ENCODE data around the gene ADAM10. TPM values are rescaled to one million over a fixed set of nuclear protein-coding genes. Genes with fewer than 3 reads are reported as not detected.

Gene ADAM10
- total RNA-seq, 1 experiment from 2014 or later, result 474 TPM

DNA sequence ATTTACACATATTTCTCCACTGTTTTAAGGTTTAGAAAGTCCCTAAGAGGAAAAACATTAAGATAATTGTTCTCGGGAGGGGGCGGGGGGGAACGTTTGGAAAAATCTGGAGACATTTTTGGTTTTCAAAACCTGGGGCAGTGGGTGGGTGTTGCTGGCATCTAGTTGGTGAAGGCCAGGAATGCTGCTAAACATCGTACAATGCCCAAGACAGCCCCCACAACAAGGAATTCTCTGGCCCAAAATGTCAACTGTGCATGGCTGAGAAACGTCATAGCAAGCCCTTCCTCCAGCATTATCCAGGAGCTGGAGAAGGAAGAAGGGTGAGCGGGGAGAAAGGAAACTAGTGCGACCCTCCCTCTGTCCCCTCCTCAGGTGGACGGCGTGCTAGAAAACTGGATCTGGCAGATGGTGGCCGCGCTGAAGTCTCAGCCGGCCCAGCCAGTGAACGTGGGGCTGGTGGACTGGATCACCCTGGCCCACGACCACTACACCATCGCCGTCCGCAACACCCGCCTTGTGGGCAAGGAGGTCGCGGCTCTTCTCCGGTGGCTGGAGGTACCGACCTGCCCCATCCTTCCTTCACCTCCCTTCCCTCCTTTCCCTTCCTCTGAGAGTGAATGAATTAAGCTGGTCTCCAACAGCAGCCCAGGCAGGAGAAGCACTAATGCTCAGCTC, 208.0 kb downstream of the ADAM10 start:
- Mint-ChIP-seq H3K4me1 (ENCODE audit: low read depth, unreplicated experiment) (peaks cover 12% of the 10 kb centered on the region), H3K9me3 (ENCODE audit: low read depth, unreplicated experiment) (no peaks in the 10 kb centered on the region), H3K4me3 (ENCODE audit: low read depth, unreplicated experiment) (no peak overlapping the region), H3K27ac (ENCODE audit: unreplicated experiment) (no peak overlapping the region), H3K36me3 (ENCODE audit: insufficient read depth, unreplicated experiment) (peaks cover 2% of the 10 kb centered on the region), H3K27me3 (ENCODE audit: unreplicated experiment) (no peaks in the 10 kb centered on the region)
- intact Hi-C loops (cut with micrococcal nuclease; ENCODE audit: unreplicated experiment), result no loop called here
- DNase-seq, result no peak
- TF ChIP-seq, protein P1, sequence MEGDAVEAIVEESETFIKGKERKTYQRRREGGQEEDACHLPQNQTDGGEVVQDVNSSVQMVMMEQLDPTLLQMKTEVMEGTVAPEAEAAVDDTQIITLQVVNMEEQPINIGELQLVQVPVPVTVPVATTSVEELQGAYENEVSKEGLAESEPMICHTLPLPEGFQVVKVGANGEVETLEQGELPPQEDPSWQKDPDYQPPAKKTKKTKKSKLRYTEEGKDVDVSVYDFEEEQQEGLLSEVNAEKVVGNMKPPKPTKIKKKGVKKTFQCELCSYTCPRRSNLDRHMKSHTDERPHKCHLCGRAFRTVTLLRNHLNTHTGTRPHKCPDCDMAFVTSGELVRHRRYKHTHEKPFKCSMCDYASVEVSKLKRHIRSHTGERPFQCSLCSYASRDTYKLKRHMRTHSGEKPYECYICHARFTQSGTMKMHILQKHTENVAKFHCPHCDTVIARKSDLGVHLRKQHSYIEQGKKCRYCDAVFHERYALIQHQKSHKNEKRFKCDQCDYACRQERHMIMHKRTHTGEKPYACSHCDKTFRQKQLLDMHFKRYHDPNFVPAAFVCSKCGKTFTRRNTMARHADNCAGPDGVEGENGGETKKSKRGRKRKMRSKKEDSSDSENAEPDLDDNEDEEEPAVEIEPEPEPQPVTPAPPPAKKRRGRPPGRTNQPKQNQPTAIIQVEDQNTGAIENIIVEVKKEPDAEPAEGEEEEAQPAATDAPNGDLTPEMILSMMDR (IDR thresholded peaks at IDR 0.05; ENCODE audit: unreplicated experiment), result no peak
- CTCF ChIA-PET, result interaction anchor here (0.6 kb wide), 4 partner anchors 18 to 325 kb away, joined by 3 to 6 read pairs (median 4); no protein-coding TSS in a partner anchor
- no TSS peak for BruUV-seq (replicated peaks)

DNA sequence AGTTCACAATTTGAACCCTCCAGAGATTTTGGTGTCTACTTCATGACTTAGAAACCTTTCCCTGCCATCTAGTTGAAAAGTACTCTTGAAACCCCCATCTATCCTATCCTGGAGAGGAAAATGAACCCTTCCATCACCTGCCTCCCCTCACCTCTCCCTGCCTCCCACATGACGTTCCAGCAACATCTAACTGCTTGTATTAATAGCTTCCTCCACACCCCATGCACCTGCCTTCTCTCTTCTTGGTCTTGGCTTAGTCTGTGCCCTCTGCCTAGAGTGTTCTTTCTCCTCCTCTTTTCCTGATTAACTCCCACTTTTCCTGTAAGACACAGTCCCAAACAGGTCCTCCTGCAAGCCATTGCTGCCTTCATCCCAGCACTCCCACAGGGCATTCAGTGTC, 210.0 kb downstream of the ADAM10 start:
- H3K9me3 Mint-ChIP-seq (ENCODE audit: low read depth, unreplicated experiment), result no peaks in the 10 kb centered on the region
- TF ChIP-seq, protein P1 (IDR thresholded peaks at IDR 0.05; ENCODE audit: unreplicated experiment), result no peak
- CTCF ChIA-PET, result interaction anchor here (1.4 kb wide), 1 partner anchor 8 kb away, joined by 5 read pairs; no protein-coding TSS in a partner anchor
- BruUV-seq (replicated peaks), result no TSS peak
- H3K4me3 Mint-ChIP-seq (ENCODE audit: low read depth, unreplicated experiment), result no peak overlapping the region
- peaks cover 7% of the 10 kb centered on the region for H3K4me1 Mint-ChIP-seq (ENCODE audit: low read depth, unreplicated experiment)
- DNase-seq, result no peak
- no peak overlapping the region for H3K27ac Mint-ChIP-seq (ENCODE audit: unreplicated experiment)
- intact Hi-C loops (cut with micrococcal nuclease; ENCODE audit: unreplicated experiment), result no loop called here
- H3K36me3 Mint-ChIP-seq (ENCODE audit: insufficient read depth, unreplicated experiment), result no peaks in the 10 kb centered on the region
- no peaks in the 10 kb centered on the region for H3K27me3 Mint-ChIP-seq (ENCODE audit: unreplicated experiment)

DNA sequence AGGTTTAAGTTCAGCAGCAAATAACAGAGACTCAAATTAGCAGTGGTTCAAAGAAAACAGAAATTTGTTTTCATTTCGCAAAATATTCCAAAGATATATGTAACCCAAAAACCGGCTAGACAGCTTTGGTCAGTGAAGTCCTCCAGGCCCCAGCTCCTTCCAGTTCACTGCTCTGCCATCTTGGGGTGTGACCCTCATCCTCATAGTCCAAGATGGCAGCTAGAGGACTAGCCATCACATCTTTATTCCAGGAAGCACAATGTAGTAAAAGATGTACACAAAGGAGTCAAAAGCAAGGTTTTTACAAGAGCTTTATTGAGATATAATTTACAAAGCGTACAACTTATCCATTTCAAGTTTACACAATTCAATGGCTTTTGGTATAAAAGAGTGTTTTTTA, 210.6 kb downstream of the ADAM10 start:
- TF ChIP-seq, protein P1 (IDR thresholded peaks at IDR 0.05; ENCODE audit: unreplicated experiment), result no peak
- DNase-seq, result no peak
- Mint-ChIP-seq H3K4me1 (ENCODE audit: low read depth, unreplicated experiment) (peaks cover 7% of the 10 kb centered on the region), H3K27me3 (ENCODE audit: unreplicated experiment) (no peaks in the 10 kb centered on the region), H3K36me3 (ENCODE audit: insufficient read depth, unreplicated experiment) (no peaks in the 10 kb centered on the region), H3K9me3 (ENCODE audit: low read depth, unreplicated experiment) (no peaks in the 10 kb centered on the region), H3K27ac (ENCODE audit: unreplicated experiment) (no peak overlapping the region), H3K4me3 (ENCODE audit: low read depth, unreplicated experiment) (no peak overlapping the region)
- intact Hi-C loops (cut with micrococcal nuclease; ENCODE audit: unreplicated experiment), result no loop called here
- BruUV-seq (replicated peaks), result no TSS peak
- CTCF ChIA-PET, result interaction anchor here (1.4 kb wide), 1 partner anchor 9 kb away, joined by 5 read pairs; no protein-coding TSS in a partner anchor

Other genes with a start within 250 kb of the ADAM10 start
- gene MINDY2, start 21.6 kb upstream of the ADAM10 start, total RNA-seq (2022), result 46.2 and 59.0 TPM in 2 replicates
- 131 and 135 TPM in 2 replicates for gene SLTM, start 184.0 kb upstream of the ADAM10 start, total RNA-seq (2022)
- 55.2 and 65.8 TPM in 2 replicates for gene RNF111, start 238.0 kb upstream of the ADAM10 start, total RNA-seq (2022)